HCT116 (cell line): ENCODE results near the gene HSF4. TPM values are rescaled to one million over a fixed set of nuclear protein-coding genes. Genes with fewer than 3 reads are reported as not detected.

ENCODE experiments used
- ATAC-seq: fragments of 200-7000 bp; cut with Tn5 transposase; 2 replicates; pipeline ENCODE4 v1.9.1; 2020; ENCODE audit warnings: mild to moderate bottlenecking, moderate library complexity
- BruUV-seq: library from RNA; stranded (reverse); fragments of 400-500 nt; replicated peaks from 2 replicates; lab custom pipeline; 2021; lab: Mats Ljungman, UMichigan
- CTCF ChIA-PET: fragments of 300-600 bp; sonication (Branson Sonifier 250); formaldehyde crosslinking; loops from one replicate; lab custom pipeline; 2021; ENCODE audit warnings: antibody characterized with exemption; lab: Charles Lee
- POLR2A ChIA-PET: fragments of 300-600, 350-600 bp; sonication (Branson Sonifier 250); formaldehyde crosslinking; loops from one replicate; lab custom pipeline; 2021; ENCODE audit warnings: antibody characterized with exemption; lab: Charles Lee
- RAD21 ChIA-PET, 2 experiments: fragments of 300-600 bp; sonication (Branson Sonifier 250); formaldehyde crosslinking; loops; one replicate each; lab custom pipeline; 2023; ENCODE audit warnings: low total read pairs in 2 of 2; ENCODE audit not compliant: uncharacterized antibody in 2 of 2, unreplicated experiment in 2 of 2, low non-redundant PET in 1 of 2; lab: Charles Lee
- DNase-seq: peaks from one replicate; pipeline ENCODE4 v3.0.0-alpha.2; 2010; ENCODE audit warnings: low read depth, low spot score
- H2AFZ ChIP-seq: fragments of 200-600 bp; shearing (Covaris generic), sonication (generic); 2 replicates; pipeline ENCODE4 v1.6.1; 2017; ENCODE audit warnings: low read depth, mixed run types, mixed read lengths, antibody characterized with exemption, low read length; ENCODE audit not compliant: poor library complexity, severe bottlenecking
- H3K27ac ChIP-seq: 2 replicates; pipeline ENCODE4 v1.5.1; 2012; ENCODE audit warnings: low read depth, low read length
- H3K27me3 ChIP-seq: fragments of 200-600 bp; sonication (generic); 2 replicates; pipeline ENCODE4 v1.6.1; 2016; ENCODE audit warnings: mixed run types, low read length, mixed read lengths; ENCODE audit not compliant: insufficient read depth
- H3K36me3 ChIP-seq, 2 experiments: fragments of 200-500 bp in 1 of 2; fragments of 200-600 bp in 1 of 2; sonication (Bioruptor generic) in 1 of 2; sonication (generic) in 1 of 2; 2 replicates each; pipeline versions ENCODE4 v1.5.1 to v1.6.1; 2014 to 2016; ENCODE audit warnings: low read length in 2 of 2, inconsistent platforms in 1 of 2, mixed read lengths in 1 of 2, mixed run types in 1 of 2; ENCODE audit not compliant: insufficient read depth in 2 of 2, control insufficient read depth in 1 of 2
- H3K4me1 ChIP-seq, 2 experiments: fragments of 200-600 bp in 1 of 2; sonication (generic) in 1 of 2; 2 replicates each; pipeline versions ENCODE4 v1.5.1 to v1.6.1; 2012 to 2017; ENCODE audit warnings: low read length in 2 of 2, inconsistent platforms in 1 of 2, mild to moderate bottlenecking in 1 of 2, mixed read lengths in 1 of 2, mixed run types in 1 of 2, moderate library complexity in 1 of 2; ENCODE audit not compliant: insufficient read depth in 2 of 2, control insufficient read depth in 1 of 2
- H3K4me2 ChIP-seq: fragments of 200-600 bp; sonication (generic); 2 replicates; pipeline ENCODE4 v1.6.1; 2017; ENCODE audit warnings: mixed run types, low read length, mixed read lengths
- H3K4me3 ChIP-seq, 2 experiments: fragments of 200-600 bp in 1 of 2; sonication (generic) in 1 of 2; replicated peaks in 1 of 2; 2 replicates each; pipeline ENCODE4 v1.5.1; 2011 to 2016; ENCODE audit warnings: low read length in 2 of 2, control low read depth in 1 of 2, low read depth in 1 of 2, mild to moderate bottlenecking in 1 of 2, mixed read lengths in 1 of 2, mixed run types in 1 of 2
- H3K79me2 ChIP-seq: fragments of 200-600 bp; sonication (generic); 2 replicates; pipeline ENCODE4 v1.6.1; 2017; ENCODE audit warnings: mild to moderate bottlenecking, mixed run types, low read length, moderate library complexity, mixed read lengths; ENCODE audit not compliant: insufficient read depth
- H3K9ac ChIP-seq: fragments of 200-600 bp; sonication (generic); 2 replicates; pipeline ENCODE4 v1.6.1; 2016; ENCODE audit warnings: low read length, mixed read lengths
- H3K9me2 ChIP-seq: fragments of 200-600 bp; sonication (generic), shearing (Covaris generic); 2 replicates; pipeline ENCODE4 v1.6.1; 2017; ENCODE audit warnings: mixed run types, mild to moderate bottlenecking, moderate library complexity; ENCODE audit not compliant: insufficient read depth
- H3K9me3 ChIP-seq, 2 experiments: fragments of 200-500 bp in 1 of 2; fragments of 200-600 bp in 1 of 2; sonication (Bioruptor generic) in 1 of 2; sonication (generic) in 1 of 2; 2 replicates each; pipeline ENCODE4 v1.6.1; 2014 to 2017; ENCODE audit warnings: low read length in 2 of 2, mixed read lengths in 2 of 2, inconsistent platforms in 1 of 2, low read depth in 1 of 2, mild to moderate bottlenecking in 1 of 2, mixed run types in 1 of 2, moderate library complexity in 1 of 2; ENCODE audit not compliant: control insufficient read depth in 1 of 2, insufficient read depth in 1 of 2
- H4K20me1 ChIP-seq: fragments of 200-600 bp; sonication (generic), shearing (Covaris generic); 2 replicates; pipeline ENCODE4 v1.6.1; 2017; ENCODE audit warnings: mixed run types, mild to moderate bottlenecking, moderate library complexity; ENCODE audit not compliant: insufficient read depth
- ATF3 ChIP-seq: IDR thresholded peaks from 2 replicates; pipeline ENCODE4 v1.6.1; 2012
- CBX3 ChIP-seq: IDR thresholded peaks from 2 replicates; pipeline ENCODE4 v1.6.1; 2012; ENCODE audit warnings: low read depth
- CEBPB ChIP-seq: IDR thresholded peaks from 2 replicates; pipeline ENCODE4 v1.6.1; 2012; ENCODE audit warnings: low read depth
- EZH2phosphoT487 ChIP-seq: fragments of 200-600 bp; IDR thresholded peaks from 2 replicates; pipeline ENCODE4 v1.6.1; 2018; ENCODE audit warnings: antibody characterized with exemption, borderline replicate concordance
- JUND ChIP-seq: IDR thresholded peaks from 2 replicates; pipeline ENCODE4 v1.6.1; 2012
- POLR2A ChIP-seq: IDR thresholded peaks from 2 replicates; pipeline ENCODE4 v1.7.0; 2011; ENCODE audit warnings: borderline replicate concordance; ENCODE audit not compliant: insufficient read depth, insufficient read length; ENCODE audit errors: extremely low read depth
- POLR2AphosphoS5 ChIP-seq: IDR thresholded peaks from 2 replicates; pipeline ENCODE4 v1.6.1; 2011; ENCODE audit warnings: mild to moderate bottlenecking, low read depth, low read length, moderate library complexity
- REST ChIP-seq: IDR thresholded peaks from 2 replicates; pipeline ENCODE4 v1.6.1; 2012; ENCODE audit warnings: low read depth
- SRF ChIP-seq: IDR thresholded peaks from 2 replicates; pipeline ENCODE4 v1.6.1; 2012; ENCODE audit warnings: low read depth
- TCF7L2 ChIP-seq: IDR thresholded peaks from 2 replicates; pipeline ENCODE4 v1.7.0; 2011; ENCODE audit warnings: borderline replicate concordance, inconsistent platforms; ENCODE audit not compliant: insufficient read depth, insufficient read length; ENCODE audit errors: extremely low read depth
- YY1 ChIP-seq: IDR thresholded peaks from 2 replicates; pipeline ENCODE4 v1.6.1; 2011; ENCODE audit warnings: low read length, low read depth, moderate library complexity, mild to moderate bottlenecking; ENCODE audit not compliant: insufficient replicate concordance; ENCODE audit errors: extremely low read depth
- intact Hi-C: fragments of 100-400 bp; cut with micrococcal nuclease; formaldehyde crosslinking; loops from 2 replicates; pipeline ENCODE4 v1.10.0; 2022
- total RNA-seq: library from RNA; stranded (reverse); gene quantifications from one replicate; pipeline ENCODE4 v1.2.1, GENCODE V29; 2021; ENCODE audit not compliant: unreplicated experiment

HSF4 gene
- total RNA-seq, 1 experiment from 2014 or later, result 46.6 TPM

DNA sequence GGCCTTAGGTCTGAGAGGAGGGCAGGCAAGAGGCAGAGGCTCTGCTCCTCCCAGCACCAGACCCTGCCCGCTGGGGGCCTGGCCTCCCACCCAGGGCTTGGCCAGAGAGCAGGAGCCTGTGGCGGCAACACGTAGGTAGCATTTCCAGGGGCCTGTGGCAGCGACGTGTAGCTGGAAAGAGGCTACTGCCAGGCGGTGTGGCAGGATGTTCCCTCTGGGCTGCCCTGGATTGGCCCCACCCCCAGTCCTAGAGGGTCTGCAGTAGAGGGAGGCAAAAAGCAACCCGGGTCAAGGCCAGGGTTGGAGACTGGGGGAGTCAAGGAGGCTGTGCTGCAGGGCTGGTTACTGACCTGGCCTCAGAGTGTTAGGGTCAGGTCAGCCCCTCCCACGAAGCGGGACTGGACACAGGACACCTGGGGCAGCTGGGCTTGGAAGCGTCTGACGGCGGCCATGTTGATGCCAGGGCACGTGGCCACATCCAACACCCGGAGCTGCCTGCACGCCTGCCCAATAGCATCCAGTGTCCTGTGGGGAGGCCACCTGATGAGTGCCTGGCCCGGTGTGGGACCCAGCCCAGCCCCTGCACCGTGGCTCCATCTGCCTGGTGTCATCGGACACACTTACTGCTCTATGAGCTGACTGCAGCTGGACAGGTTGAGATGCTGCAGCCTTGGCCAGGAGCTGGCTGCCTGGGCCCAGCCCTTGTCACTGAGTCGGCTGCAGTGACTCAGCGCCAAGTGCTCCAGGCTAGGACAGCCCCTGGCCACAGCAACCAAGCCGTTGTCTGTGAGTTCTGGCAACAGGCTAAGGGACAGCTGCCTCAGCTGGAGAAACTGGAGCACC lies 42.9 kb downstream of the HSF4 start:
- peaks cover 11 to 25% of the 10 kb centered on the region in 2 experiments for H3K4me1 ChIP-seq
- RAD21 ChIA-PET, result no interaction called here
- no peak overlapping the region for H3K4me3 ChIP-seq
- H2AFZ ChIP-seq, result no peak overlapping the region
- H3K9me3 ChIP-seq, result no peaks in the 10 kb centered on the region
- no TSS peak for BruUV-seq
- peak; percentile 69 for ATAC-seq
- H3K4me2 ChIP-seq, result peak overlapping the region; percentile 62
- H4K20me1 ChIP-seq, result no peaks in the 10 kb centered on the region
- no peaks in the 10 kb centered on the region for H3K27me3 ChIP-seq
- no peak for DNase-seq
- no peaks in the 10 kb centered on the region for H3K9me2 ChIP-seq
- POLR2A ChIA-PET, result interaction anchor here (0.8 kb wide), 1 partner anchor 9 kb away, joined by 5 read pairs; no protein-coding TSS in a partner anchor
- H3K79me2 ChIP-seq, result no peaks in the 10 kb centered on the region
- H3K27ac ChIP-seq, result peak overlapping the region; percentile 40; the same call in 1 of the 2 replicates
- intact Hi-C loops, result no loop called here
- peak overlapping the region; percentile 32; the same call in 1 of the 2 replicates for H3K9ac ChIP-seq
- no peak for TF ChIP-seq YY1
- peak; percentile 30; the same call in 1 of the 2 replicates for TF ChIP-seq POLR2AphosphoS5
- peaks cover 3 to 7% of the 10 kb centered on the region in 2 experiments; a peak in 2 of 4 replicates for H3K36me3 ChIP-seq
- CTCF ChIA-PET, result interaction anchor here (1.8 kb wide), 1 partner anchor 9 kb away, joined by 7 read pairs; no protein-coding TSS in a partner anchor

GRCh38 chr16:67208154-67208896 lies 43.8 kb downstream of the HSF4 start:
- ChIA-PET CTCF (interaction anchor here (1.8 kb wide), 1 partner anchor 10 kb away, joined by 7 read pairs; no protein-coding TSS in a partner anchor), POLR2A (interaction anchor here (0.8 kb wide), 1 partner anchor 10 kb away, joined by 5 read pairs; no protein-coding TSS in a partner anchor), RAD21 (no interaction called here)
- H3K27me3 ChIP-seq, result no peaks in the 10 kb centered on the region
- intact Hi-C loops, result no loop called here
- no peak for ATAC-seq
- no TSS peak for BruUV-seq
- peak overlapping the region; percentile 40; the same call in 1 of the 2 replicates for H3K27ac ChIP-seq
- DNase-seq, result no peak
- peaks cover 11 to 32% of the 10 kb centered on the region in 2 experiments for H3K4me1 ChIP-seq
- no peaks in the 10 kb centered on the region for H3K79me2 ChIP-seq
- H2AFZ ChIP-seq, result no peak overlapping the region
- no peaks in the 10 kb centered on the region for H3K9me2 ChIP-seq
- no peaks in the 10 kb centered on the region for H4K20me1 ChIP-seq
- H3K36me3 ChIP-seq, result peaks cover 0 to 5% of the 10 kb centered on the region in 2 experiments; a peak in 2 of 4 replicates
- peak overlapping the region; percentile 32; the same call in 1 of the 2 replicates for H3K9ac ChIP-seq
- H3K4me3 ChIP-seq, result no peak overlapping the region
- H3K4me2 ChIP-seq, result peak overlapping the region; percentile 62
- no peaks in the 10 kb centered on the region for H3K9me3 ChIP-seq
- TF ChIP-seq CBX3 (no peak), TCF7L2 (no peak), POLR2A (no peak), JUND (no peak), ATF3 (no peak), CEBPB (no peak), EZH2phosphoT487 (no peak), REST (no peak), SRF (no peak)
